Activated naive CD8-positive, alpha-beta T cell treated with anti-CD3 and anti-CD28 coated beads, Interleukin-2, amount 10 ng/mL, durations not matched to agents 7 days and 5 days (primary cell): ENCODE measurements around the gene SLAIN1. TPM values are rescaled to one million over a fixed set of nuclear protein-coding genes. Genes with fewer than 3 reads are reported as not detected.

ENCODE experiments used
- ATAC-seq: fragments of 150-1000 bp; cut with Tn5 transposase; one replicate; pipeline ENCODE4 v1.10.0; 2021; ENCODE audit warnings: low read depth, moderate library complexity
- POLR2A ChIA-PET: fragments of 350-600 bp; sonication (Branson Sonifier 250); formaldehyde crosslinking; loops from one replicate; lab custom pipeline; 2021; ENCODE audit warnings: antibody characterized with exemption; lab: Charles Lee
- DNase-seq: peaks from one replicate; pipeline ENCODE4 v3.0.0; 2021
- H3K27ac Mint-ChIP-seq: one replicate; pipeline ENCODE4 v1.8.0; 2022; ENCODE audit warnings: mild to moderate bottlenecking, mixed read lengths
- H3K27me3 Mint-ChIP-seq: one replicate; pipeline ENCODE4 v1.8.0; 2022; ENCODE audit warnings: mild to moderate bottlenecking, moderate library complexity, mixed read lengths
- H3K36me3 Mint-ChIP-seq: one replicate; pipeline ENCODE4 v1.8.0; 2021; ENCODE audit warnings: mild to moderate bottlenecking, mixed read lengths
- H3K4me1 Mint-ChIP-seq: one replicate; pipeline ENCODE4 v1.8.0; 2021; ENCODE audit warnings: mixed read lengths
- H3K4me3 Mint-ChIP-seq: one replicate; pipeline ENCODE4 v1.8.0; 2022; ENCODE audit warnings: mild to moderate bottlenecking, moderate library complexity, mixed read lengths
- H3K9me3 Mint-ChIP-seq: one replicate; pipeline ENCODE4 v1.8.0; 2021; ENCODE audit warnings: mixed read lengths
- total RNA-seq, 2 experiments: library from RNA; stranded (reverse); gene quantifications; one replicate each; pipeline ENCODE4 v1.2.3, GENCODE V29; 2021

Gene SLAIN1
- total RNA-seq, 2 experiments from 2014 or later: 31.1 to 33.0 TPM

DNA sequence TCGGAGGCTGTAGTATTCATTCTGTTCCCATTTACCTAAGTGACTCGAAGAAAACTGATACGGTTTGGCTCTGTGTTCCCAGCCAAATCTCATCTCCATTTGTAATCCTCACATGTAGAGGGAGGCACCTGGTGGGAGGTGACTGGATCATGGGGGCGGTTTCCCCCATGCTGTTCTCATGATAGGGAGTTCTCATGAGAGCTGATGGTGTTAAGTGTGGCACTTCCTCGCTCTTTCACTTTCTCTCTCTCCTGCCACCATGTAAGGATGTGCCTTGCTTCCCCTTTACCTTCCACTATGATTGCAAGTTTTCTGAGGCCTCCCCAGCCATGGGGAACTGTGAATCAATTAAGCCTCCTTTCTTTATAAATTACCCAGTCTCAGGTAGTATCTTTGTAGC is 23.5 kb downstream of the SLAIN1 start:
- no peak for ATAC-seq
- H3K9me3 Mint-ChIP-seq: peaks cover 5% of the 10 kb centered on the region
- H3K27ac Mint-ChIP-seq: no peak overlapping the region
- no peaks in the 10 kb centered on the region for H3K27me3 Mint-ChIP-seq
- no peak for DNase-seq
- H3K4me3 Mint-ChIP-seq: no peak overlapping the region
- peaks cover 58% of the 10 kb centered on the region for H3K36me3 Mint-ChIP-seq
- POLR2A ChIA-PET: no interaction called here
- peaks cover 22% of the 10 kb centered on the region for H3K4me1 Mint-ChIP-seq

DNA sequence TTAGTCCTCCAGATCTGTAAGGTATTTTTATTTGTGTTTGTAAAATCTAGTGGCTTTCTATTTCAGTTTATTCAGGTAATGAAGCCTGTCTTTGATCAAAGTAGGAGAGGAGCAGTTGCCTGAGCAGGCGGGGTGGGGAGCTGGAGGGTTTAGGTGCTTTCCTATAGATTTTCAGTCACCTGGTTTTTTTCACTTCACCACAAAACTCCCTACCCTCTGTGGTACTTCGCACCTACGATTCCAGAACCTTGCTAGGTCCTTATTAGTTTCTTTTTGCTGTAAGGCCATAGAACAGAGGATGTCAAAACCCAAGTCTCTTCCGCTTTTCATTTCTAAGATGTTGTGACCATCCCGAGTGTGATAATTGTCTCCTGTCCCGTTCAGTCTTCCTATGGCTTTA is 26.6 kb downstream of the SLAIN1 start:
- Mint-ChIP-seq H3K9me3 (peaks cover 5% of the 10 kb centered on the region), H3K27me3 (no peaks in the 10 kb centered on the region), H3K4me1 (peaks cover 33% of the 10 kb centered on the region), H3K4me3 (no peak overlapping the region), H3K36me3 (peaks cover 71% of the 10 kb centered on the region), H3K27ac (no peak overlapping the region)
- no peak for DNase-seq
- no peak for ATAC-seq
- POLR2A ChIA-PET: no interaction called here

DNA sequence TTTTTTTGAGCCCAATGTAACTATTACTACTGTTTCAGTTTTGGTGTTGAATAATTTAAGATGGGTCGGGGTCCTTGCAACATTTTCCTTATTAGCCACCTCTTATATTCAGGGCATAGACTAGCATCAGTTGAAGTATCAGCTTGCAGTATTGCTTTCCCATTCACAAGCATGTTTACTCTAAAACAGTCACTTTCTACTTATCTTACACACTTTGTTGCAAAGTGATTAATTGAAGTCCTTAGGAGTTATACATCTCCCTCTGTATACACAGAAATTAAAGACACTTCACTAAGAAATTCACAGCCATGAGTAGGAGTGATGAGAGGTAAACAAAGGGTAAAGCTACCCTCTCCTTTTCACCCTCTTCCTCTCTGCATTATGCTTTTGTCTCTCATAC is 27.6 kb downstream of the SLAIN1 start:
- Mint-ChIP-seq H3K4me1 (peaks cover 42% of the 10 kb centered on the region), H3K27me3 (no peaks in the 10 kb centered on the region), H3K9me3 (peaks cover 5% of the 10 kb centered on the region), H3K27ac (peak overlapping the region; percentile 23), H3K4me3 (no peak overlapping the region), H3K36me3 (peaks cover 75% of the 10 kb centered on the region)
- ATAC-seq: no peak
- no peak for DNase-seq
- POLR2A ChIA-PET: interaction anchor here (1.5 kb wide), 1 partner anchor 28 kb away, joined by 3 read pairs; the partner anchor contains the start of gene SLAIN1

DNA sequence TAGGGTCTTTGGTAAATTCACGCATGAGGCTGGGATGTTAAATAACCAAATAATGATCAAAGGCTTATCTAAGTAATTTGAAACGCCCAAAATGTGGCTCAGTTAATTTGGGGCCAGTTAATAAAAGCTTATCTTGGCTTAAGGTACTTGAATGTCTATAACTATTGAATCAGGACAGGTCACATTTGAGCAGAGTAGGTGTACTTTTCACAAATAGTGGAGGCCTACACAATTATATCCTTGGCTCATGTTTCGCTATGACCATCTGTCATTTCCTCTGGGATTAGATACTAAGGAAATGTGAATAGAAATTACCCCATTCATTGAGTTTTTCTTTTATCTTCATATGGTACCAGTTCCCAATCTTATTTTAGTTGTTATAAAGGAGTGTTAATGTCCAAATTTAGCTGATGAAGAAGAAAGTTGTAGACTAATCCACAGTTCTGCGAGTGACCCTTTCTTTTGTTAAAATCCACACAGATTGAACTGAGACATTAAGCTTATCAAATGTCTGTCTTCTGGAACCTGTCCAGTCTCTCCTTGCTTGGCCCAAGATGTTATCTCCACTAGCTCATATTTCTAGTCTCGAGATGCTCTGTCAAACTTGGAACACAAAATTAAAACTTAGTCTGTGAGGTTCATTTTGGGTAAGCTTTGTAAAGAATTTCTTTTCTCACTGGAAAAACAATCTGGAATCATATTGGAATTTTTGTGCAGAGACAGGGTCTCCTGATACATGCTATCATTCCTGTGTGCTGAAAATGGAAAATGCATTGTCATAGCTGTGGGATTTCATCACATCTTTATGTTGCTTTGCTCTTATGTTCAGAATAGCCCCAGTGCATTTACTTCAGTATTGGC is 31.0 kb downstream of the SLAIN1 start:
- no peaks in the 10 kb centered on the region for H3K9me3 Mint-ChIP-seq
- no peak for ATAC-seq
- H3K27me3 Mint-ChIP-seq: no peaks in the 10 kb centered on the region
- peaks cover 55% of the 10 kb centered on the region for H3K36me3 Mint-ChIP-seq
- no peak overlapping the region for H3K27ac Mint-ChIP-seq
- H3K4me3 Mint-ChIP-seq: no peak overlapping the region
- peaks cover 41% of the 10 kb centered on the region for H3K4me1 Mint-ChIP-seq
- POLR2A ChIA-PET: no interaction called here
- DNase-seq: no peak

DNA sequence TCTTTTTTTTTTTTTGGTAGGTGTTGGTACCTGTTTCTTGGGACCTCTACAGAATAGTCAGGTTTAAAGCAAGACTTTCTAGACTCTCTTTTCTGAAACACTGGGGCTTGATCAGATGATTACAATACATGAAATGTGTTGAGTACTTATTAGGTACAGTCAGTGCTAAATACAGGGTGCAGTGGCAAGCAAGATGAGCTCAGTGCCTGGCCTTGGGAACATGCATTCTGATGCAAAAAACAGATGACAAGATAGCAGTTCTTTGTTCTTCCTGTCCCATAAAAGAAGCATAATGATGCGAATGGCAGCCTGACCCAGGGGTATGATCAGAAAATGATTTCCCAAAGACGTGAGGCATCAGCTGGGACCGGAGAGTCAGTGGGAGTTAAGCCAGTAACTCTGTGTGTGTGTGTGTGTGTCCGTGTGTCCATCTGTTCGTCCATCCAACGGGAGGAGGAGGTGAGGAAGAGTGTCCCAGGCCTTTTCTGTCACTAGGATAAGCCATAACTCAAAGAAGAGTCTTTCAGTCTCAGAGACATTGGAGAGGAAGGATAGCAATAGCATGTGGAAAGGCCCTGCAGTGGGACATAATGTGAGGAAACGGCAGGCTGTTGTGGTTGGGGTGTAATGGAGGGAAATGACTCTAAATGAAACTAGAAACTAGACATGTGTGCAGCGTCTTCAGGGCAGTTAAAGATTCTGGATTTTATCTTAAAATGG is 32.2 kb downstream of the SLAIN1 start:
- no peaks in the 10 kb centered on the region for H3K27me3 Mint-ChIP-seq
- ATAC-seq (peak; percentile 98), DNase-seq (peak; percentile 29)
- H3K36me3 Mint-ChIP-seq: peaks cover 49% of the 10 kb centered on the region
- no peaks in the 10 kb centered on the region for H3K9me3 Mint-ChIP-seq
- peak overlapping the region; percentile 72 for H3K4me3 Mint-ChIP-seq
- POLR2A ChIA-PET: no interaction called here
- peaks cover 39% of the 10 kb centered on the region for H3K4me1 Mint-ChIP-seq
- peak overlapping the region; percentile 85 for H3K27ac Mint-ChIP-seq

DNA sequence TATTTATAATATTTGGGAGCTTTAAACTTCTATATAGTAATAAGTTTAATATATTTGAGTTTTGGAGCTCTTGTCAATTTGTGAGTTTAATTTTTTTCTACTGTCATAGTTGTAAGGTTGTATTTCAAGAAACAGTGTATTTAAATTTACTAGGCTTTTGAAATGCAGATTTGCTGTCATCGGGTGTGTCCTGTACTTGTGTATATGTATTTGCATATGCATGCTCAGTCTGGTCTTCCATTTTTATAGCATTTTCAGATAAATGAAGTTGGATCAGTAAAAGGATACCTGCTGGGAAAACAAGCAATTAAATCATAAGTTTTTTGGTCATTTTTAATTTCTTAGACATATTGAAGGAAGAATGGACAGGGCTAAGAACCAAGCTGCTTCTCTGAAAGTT is 33.1 kb downstream of the SLAIN1 start:
- H3K4me3 Mint-ChIP-seq: peak overlapping the region; percentile 25

DNA sequence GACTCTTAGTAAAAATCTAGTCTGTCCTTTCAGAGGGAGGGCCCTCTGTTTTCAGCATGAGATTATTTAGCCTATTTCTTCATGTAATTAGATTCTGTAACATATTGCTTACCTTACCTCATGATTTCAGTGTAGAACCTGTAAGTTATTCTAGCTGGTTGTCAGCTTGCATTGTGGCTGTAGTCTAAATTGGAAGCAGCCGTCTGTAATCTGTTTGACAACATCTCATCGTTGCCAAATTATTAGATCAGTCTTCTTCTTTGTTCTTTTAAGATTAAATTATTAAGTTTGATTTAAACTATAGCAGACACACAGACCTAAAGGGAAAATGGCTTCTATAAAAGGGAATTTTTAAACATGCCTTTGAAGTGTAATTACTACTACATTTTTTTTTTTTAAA is 34.8 kb downstream of the SLAIN1 start:
- Mint-ChIP-seq H3K27ac (no peak overlapping the region), H3K4me1 (peaks cover 29% of the 10 kb centered on the region), H3K9me3 (no peaks in the 10 kb centered on the region), H3K36me3 (peaks cover 40% of the 10 kb centered on the region), H3K27me3 (no peaks in the 10 kb centered on the region), H3K4me3 (no peak overlapping the region)
- ATAC-seq: no peak
- POLR2A ChIA-PET: no interaction called here
- DNase-seq: no peak

More for the DNA sequence above, 33.1 kb downstream of the SLAIN1 start:
- no peak for DNase-seq
- H3K27me3 Mint-ChIP-seq: no peaks in the 10 kb centered on the region
- peak overlapping the region; percentile 22 for H3K27ac Mint-ChIP-seq
- H3K9me3 Mint-ChIP-seq: no peaks in the 10 kb centered on the region
- peaks cover 43% of the 10 kb centered on the region for H3K36me3 Mint-ChIP-seq
- no peak for ATAC-seq
- peaks cover 32% of the 10 kb centered on the region for H3K4me1 Mint-ChIP-seq
- POLR2A ChIA-PET: no interaction called here

DNA sequence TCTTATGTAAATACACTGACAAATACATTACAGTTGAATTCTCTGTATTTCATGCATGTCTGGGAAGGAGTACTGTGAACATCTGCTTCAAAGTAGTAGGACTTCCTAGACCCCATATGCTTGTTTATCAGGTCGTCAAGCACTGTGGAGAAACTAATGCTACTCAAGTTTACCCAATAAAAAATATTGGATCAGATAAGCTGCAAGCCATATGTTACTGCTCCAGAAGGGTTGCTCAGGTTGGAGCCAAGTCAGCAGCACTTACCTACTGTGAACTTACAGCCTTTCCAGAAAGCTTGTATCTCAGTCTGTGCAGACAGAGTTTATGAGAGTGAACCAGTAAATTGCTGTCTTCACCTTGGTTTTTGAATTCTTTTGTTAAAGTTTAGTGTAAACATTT is 36.2 kb downstream of the SLAIN1 start:
- no peaks in the 10 kb centered on the region for H3K9me3 Mint-ChIP-seq
- H3K4me1 Mint-ChIP-seq: peaks cover 23% of the 10 kb centered on the region
- POLR2A ChIA-PET: no interaction called here
- H3K27me3 Mint-ChIP-seq: no peaks in the 10 kb centered on the region
- no peak overlapping the region for H3K4me3 Mint-ChIP-seq
- DNase-seq: no peak
- H3K27ac Mint-ChIP-seq: no peak overlapping the region
- no peak for ATAC-seq
- peaks cover 33% of the 10 kb centered on the region for H3K36me3 Mint-ChIP-seq

DNA sequence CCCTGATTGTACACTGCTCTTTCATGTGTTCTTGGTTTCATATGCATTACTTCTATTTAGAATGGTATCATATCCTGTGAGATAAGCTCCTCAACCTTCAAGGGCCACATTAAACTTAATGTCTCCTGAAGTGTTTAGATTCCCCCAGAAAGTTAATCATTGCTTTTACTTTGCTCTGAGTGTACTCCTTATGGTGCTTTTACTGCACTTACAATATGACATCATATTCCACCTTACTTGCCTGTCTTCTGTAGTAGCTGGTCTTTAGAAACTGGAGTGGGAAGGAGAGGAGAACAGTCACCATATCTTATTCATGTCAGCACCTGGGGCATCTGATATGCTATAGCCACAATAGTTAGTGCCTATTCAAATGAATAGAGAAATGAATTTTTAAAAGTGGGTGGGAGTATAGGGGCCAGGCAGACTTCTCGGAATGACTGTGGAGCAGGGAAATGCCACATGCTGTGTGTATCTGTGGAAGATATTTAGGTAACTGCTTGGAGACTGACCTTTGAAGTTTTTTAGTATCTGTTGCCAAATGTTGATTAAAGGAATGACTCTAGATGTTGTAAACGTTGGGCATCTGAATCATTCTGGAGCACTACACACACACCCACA is 40.2 kb downstream of the SLAIN1 start:
- H3K4me1 Mint-ChIP-seq: peaks cover 4% of the 10 kb centered on the region
- H3K4me3 Mint-ChIP-seq: no peak overlapping the region
- H3K9me3 Mint-ChIP-seq: no peaks in the 10 kb centered on the region
- DNase-seq (no peak), ATAC-seq (no peak)
- peaks cover 15% of the 10 kb centered on the region for H3K36me3 Mint-ChIP-seq
- POLR2A ChIA-PET: no interaction called here
- H3K27me3 Mint-ChIP-seq: no peaks in the 10 kb centered on the region
- H3K27ac Mint-ChIP-seq: no peak overlapping the region

DNA sequence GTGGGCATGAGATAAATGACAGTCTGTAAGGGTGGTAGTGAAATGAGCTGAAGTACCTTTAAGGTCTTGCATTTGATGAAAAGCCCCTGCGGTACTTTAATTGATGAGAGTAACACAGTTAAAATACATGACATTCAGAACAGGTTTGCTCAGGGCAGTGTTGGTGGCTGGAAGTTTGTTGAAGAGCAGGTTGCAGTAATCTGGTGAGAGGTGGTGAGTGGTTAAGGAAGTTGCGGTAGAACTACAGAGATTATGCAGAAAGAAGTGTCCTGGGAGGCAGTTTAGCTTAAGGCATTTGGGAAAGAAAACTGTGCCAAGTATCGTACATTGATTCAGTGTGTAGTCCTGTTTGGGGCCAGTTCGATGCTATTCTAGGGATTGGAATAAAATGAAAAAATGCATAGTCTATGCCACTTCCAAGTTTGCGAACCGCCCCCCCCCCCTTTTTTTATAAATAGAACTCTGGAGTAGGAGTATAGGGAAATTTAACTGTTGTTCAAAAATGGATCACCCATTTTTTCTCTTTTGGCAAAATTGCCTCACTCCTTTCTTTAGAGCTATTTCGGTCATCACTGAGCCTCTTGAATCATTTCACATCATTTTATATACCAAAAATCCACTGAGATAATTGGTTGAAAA is 42.7 kb downstream of the SLAIN1 start:
- POLR2A ChIA-PET: no interaction called here
- Mint-ChIP-seq H3K4me1 (peaks cover 4% of the 10 kb centered on the region), H3K27ac (no peak overlapping the region), H3K4me3 (no peak overlapping the region), H3K27me3 (no peaks in the 10 kb centered on the region), H3K9me3 (no peaks in the 10 kb centered on the region), H3K36me3 (peaks cover 18% of the 10 kb centered on the region)
- DNase-seq: no peak
- ATAC-seq: no peak

DNA sequence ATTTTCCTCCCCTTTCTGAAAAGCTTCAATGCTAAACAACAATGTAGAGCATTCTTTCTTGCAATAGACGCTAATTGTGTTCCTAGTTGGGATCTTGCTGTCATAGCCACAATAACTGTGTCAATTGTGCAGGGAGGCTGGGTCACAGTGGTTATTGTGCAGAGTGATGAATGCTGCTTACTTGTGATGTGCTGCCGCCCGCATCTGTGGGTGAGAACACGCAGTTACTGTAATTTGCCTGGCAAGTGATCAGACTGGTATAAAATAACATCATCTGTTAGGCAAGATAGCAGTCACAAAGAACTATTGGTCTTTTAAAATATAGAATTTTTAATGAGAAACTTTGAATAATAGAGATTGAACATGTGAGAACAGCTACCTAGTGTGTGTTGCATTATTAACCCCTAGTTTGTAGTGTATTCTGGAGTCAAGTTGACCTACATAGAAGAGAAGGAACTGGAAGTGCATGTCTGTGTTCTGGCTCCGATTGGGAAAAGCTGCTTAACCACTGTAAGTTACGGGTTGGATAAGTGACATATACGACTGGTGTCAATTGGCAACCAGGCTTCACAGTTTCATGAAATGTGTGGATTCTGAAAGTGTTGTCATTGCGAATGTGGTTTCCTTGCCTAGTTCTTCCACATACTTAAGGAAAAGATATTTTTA is 43.6 kb downstream of the SLAIN1 start:
- ATAC-seq (no peak), DNase-seq (no peak)
- no peak overlapping the region for H3K4me3 Mint-ChIP-seq
- H3K27ac Mint-ChIP-seq: no peak overlapping the region
- POLR2A ChIA-PET: no interaction called here
- H3K27me3 Mint-ChIP-seq: no peaks in the 10 kb centered on the region
- no peaks in the 10 kb centered on the region for H3K9me3 Mint-ChIP-seq
- peaks cover 15% of the 10 kb centered on the region for H3K36me3 Mint-ChIP-seq
- peaks cover 4% of the 10 kb centered on the region for H3K4me1 Mint-ChIP-seq

DNA sequence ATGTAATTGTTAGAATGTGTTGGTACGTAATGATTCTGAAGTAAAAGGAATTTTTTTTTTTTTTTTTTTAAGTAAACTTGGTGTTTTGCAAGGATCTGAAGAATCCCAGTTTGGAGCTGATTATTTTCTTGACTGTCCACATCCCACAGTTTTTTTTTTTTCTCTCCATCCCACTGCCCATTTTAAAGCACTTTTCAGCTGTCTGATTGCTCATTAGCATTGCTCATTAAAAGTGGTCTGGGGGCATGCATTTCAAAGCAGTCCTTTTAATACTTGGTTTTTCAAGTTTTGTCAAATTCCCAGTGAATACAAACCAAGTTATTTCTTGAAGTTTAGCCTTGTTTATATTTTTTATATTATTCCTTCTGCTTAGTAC is 44.1 kb downstream of the SLAIN1 start:
- DNase-seq (no peak), ATAC-seq (no peak)
- POLR2A ChIA-PET: no interaction called here
- Mint-ChIP-seq H3K27me3 (no peaks in the 10 kb centered on the region), H3K9me3 (no peaks in the 10 kb centered on the region), H3K4me1 (peaks cover 4% of the 10 kb centered on the region), H3K27ac (no peak overlapping the region), H3K36me3 (peaks cover 18% of the 10 kb centered on the region), H3K4me3 (no peak overlapping the region)

DNA sequence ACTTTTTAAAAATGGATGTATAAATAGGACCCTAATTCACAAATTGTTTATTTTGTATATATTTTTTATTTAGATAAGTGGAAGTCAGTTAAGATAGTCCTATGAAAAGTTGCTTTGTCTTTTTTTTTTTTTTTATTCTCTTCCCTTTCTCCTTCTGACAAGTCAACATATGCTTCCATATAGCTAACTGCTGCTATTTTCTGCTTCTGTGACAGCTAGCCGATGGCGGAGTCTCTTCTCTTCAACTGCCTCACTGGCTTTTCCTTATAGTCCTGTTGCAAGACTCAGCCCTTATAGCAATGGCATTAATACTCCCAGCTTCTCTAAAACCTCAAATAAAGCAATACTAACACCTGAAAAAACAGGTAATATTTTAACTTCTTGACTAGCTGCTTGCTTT is 45.3 kb downstream of the SLAIN1 start:
- Mint-ChIP-seq H3K4me1 (peaks cover 4% of the 10 kb centered on the region), H3K36me3 (peaks cover 21% of the 10 kb centered on the region), H3K27me3 (no peaks in the 10 kb centered on the region), H3K9me3 (no peaks in the 10 kb centered on the region), H3K4me3 (no peak overlapping the region), H3K27ac (no peak overlapping the region)
- no peak for DNase-seq
- no peak for ATAC-seq
- POLR2A ChIA-PET: no interaction called here
